PC-9 (cell line): ENCODE measurements around the gene CALD1. TPM values are rescaled to one million over a fixed set of nuclear protein-coding genes. Genes with fewer than 3 reads are reported as not detected.

ENCODE experiments used
- BruUV-seq: library from RNA; stranded (reverse); fragments of 400-500 nt; replicated peaks from 2 replicates; lab custom pipeline; 2021; lab: Mats Ljungman, UMichigan
- CTCF ChIA-PET: fragments of 300-600 bp; sonication (Branson Sonifier 250); formaldehyde crosslinking; loops from one replicate; lab custom pipeline; 2022; ENCODE audit warnings: antibody characterized with exemption; lab: Charles Lee
- POLR2A ChIA-PET: fragments of 300-600 bp; sonication (Branson Sonifier 250); formaldehyde crosslinking; loops from one replicate; lab custom pipeline; 2022; ENCODE audit warnings: antibody characterized with exemption; ENCODE audit not compliant: unreplicated experiment; lab: Charles Lee
- DNase-seq, 2 experiments: peaks; one replicate each; pipeline versions ENCODE4 v3.0.0 to v3.0.0-alpha.2; 2015 to 2022; ENCODE audit warnings: mixed read lengths in 1 of 2
- H2AFZ ChIP-seq: fragments of 200-600 bp; sonication (generic); 2 replicates; pipeline ENCODE4 v1.8.1; 2017; ENCODE audit warnings: antibody characterized with exemption
- H3F3A ChIP-seq: fragments of 200-600 bp; sonication (generic); 2 replicates; pipeline ENCODE4 v1.8.1; 2017; ENCODE audit warnings: antibody characterized with exemption, mild to moderate bottlenecking, low read depth; ENCODE audit not compliant: insufficient read depth
- H3K27ac ChIP-seq: fragments of 200-600 bp; sonication (generic); 2 replicates; pipeline ENCODE4 v1.6.1; 2016; ENCODE audit warnings: mixed run types
- H3K27me3 ChIP-seq: fragments of 200-600 bp; sonication (generic); 2 replicates; pipeline ENCODE4 v1.6.1; 2016; ENCODE audit warnings: low read depth, mixed run types; ENCODE audit not compliant: insufficient read depth
- H3K36me3 ChIP-seq: fragments of 200-600 bp; sonication (generic); 2 replicates; pipeline ENCODE4 v1.6.1; 2016; ENCODE audit warnings: low read depth, mixed run types
- H3K4me1 ChIP-seq: fragments of 200-600 bp; sonication (generic); replicated peaks from 2 replicates; pipeline ENCODE4 v1.6.1; 2016; ENCODE audit warnings: mixed run types; ENCODE audit not compliant: insufficient read depth
- H3K4me2 ChIP-seq: fragments of 200-600 bp; sonication (generic); 2 replicates; pipeline ENCODE4 v1.6.1; 2017; ENCODE audit warnings: mixed run types
- H3K4me3 ChIP-seq: fragments of 200-600 bp; sonication (generic); 2 replicates; pipeline ENCODE4 v1.6.1; 2016; ENCODE audit warnings: mixed run types
- H3K79me2 ChIP-seq: fragments of 200-600 bp; sonication (generic); 2 replicates; pipeline ENCODE4 v1.6.1; 2017; ENCODE audit warnings: low read depth, mixed run types
- H3K9me2 ChIP-seq: fragments of 200-600 bp; sonication (generic); 2 replicates; pipeline ENCODE4 v1.8.1; 2017; ENCODE audit warnings: mild to moderate bottlenecking; ENCODE audit not compliant: insufficient read depth
- H3K9me3 ChIP-seq: fragments of 200-600 bp; sonication (generic); 2 replicates; pipeline ENCODE4 v1.8.1; 2016; ENCODE audit warnings: low read depth; ENCODE audit not compliant: insufficient read depth
- H4K20me1 ChIP-seq: fragments of 200-600 bp; sonication (generic); 2 replicates; pipeline ENCODE4 v1.8.1; 2017; ENCODE audit not compliant: insufficient read depth
- CTCF ChIP-seq: fragments of 200-600 bp; sonication (generic); conservative IDR thresholded peaks from 2 replicates; pipeline ENCODE4 v1.6.1; 2017; ENCODE audit warnings: mixed run types, antibody characterized with exemption, mild to moderate bottlenecking, moderate library complexity
- EZH2 ChIP-seq: fragments of 200-600 bp; sonication (generic); IDR thresholded peaks from 2 replicates; pipeline ENCODE4 v1.8.0; 2017; ENCODE audit warnings: antibody characterized with exemption, low read depth
- intact Hi-C: fragments of 100-400 bp; cut with micrococcal nuclease; formaldehyde crosslinking; loops from one replicate; pipeline ENCODE4 v1.10.0; 2022; ENCODE audit not compliant: unreplicated experiment
- total RNA-seq: library from RNA; stranded (reverse); gene quantifications from 2 replicates; pipeline ENCODE4 v1.2.3, GENCODE V29; 2021

The CALD1 gene
- total RNA-seq, 1 experiment from 2014 or later = 84.4 TPM

DNA sequence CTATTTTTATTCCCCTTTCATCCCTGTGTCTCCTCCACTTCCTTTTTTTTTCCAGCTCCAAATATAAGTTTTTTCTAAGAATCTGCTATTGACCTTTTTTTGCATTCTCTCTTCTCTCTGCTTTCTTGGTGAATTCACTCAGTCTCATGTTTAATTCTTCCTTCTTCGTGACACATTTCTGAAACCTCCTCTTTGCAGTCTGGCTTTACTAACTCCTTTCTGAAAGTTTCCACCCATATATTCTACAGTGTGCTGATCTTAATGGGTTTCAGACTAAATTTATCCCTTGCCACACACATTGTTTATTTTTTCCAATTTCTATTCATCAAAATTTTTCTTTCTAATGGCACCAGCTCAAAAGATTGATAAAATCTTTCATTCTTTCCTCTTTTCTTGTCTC is 47.8 kb upstream of the CALD1 start:
- BruUV-seq = no TSS peak
- ChIA-PET CTCF (no interaction called here), POLR2A (no interaction called here)
- no peak overlapping the region for H3K4me3 ChIP-seq
- TF ChIP-seq EZH2 (no peak), CTCF (no peak)
- no peaks in the 10 kb centered on the region for H3K9me2 ChIP-seq
- no peaks in the 10 kb centered on the region for H3K36me3 ChIP-seq
- H4K20me1 ChIP-seq = no peaks in the 10 kb centered on the region
- H3K79me2 ChIP-seq = no peaks in the 10 kb centered on the region
- no peak for DNase-seq
- no peaks in the 10 kb centered on the region for H3K27me3 ChIP-seq
- intact Hi-C loops = no loop called here
- H3K4me2 ChIP-seq = no peak overlapping the region
- no peak overlapping the region for H3K27ac ChIP-seq
- H3K4me1 ChIP-seq = no peaks in the 10 kb centered on the region
- no peaks in the 10 kb centered on the region for H3K9me3 ChIP-seq
- no peak overlapping the region for H2AFZ ChIP-seq
- H3F3A ChIP-seq = no peaks in the 10 kb centered on the region

- ChIA-PET CTCF (no interaction called here), POLR2A (no interaction called here)
- H3K9me3 ChIP-seq = no peaks in the 10 kb centered on the region
- no peak overlapping the region for H3K4me2 ChIP-seq
- BruUV-seq = no TSS peak
- no peak for DNase-seq
- TF ChIP-seq CTCF = no peak
- no peak for TF ChIP-seq EZH2
- no peaks in the 10 kb centered on the region for H4K20me1 ChIP-seq
- H3K36me3 ChIP-seq = no peaks in the 10 kb centered on the region
- H3K27ac ChIP-seq = no peak overlapping the region
- H3K4me1 ChIP-seq = no peaks in the 10 kb centered on the region
- no peaks in the 10 kb centered on the region for H3F3A ChIP-seq
- H3K4me3 ChIP-seq = no peak overlapping the region
- no peaks in the 10 kb centered on the region for H3K9me2 ChIP-seq
- no peaks in the 10 kb centered on the region for H3K79me2 ChIP-seq
- H3K27me3 ChIP-seq = no peaks in the 10 kb centered on the region
- H2AFZ ChIP-seq = no peak overlapping the region
- intact Hi-C loops = no loop called here
Measured at GRCh38 chr7:134732728-134733127, 46.7 kb upstream of the CALD1 start.

GRCh38 chr7:134736381-134736780 is 43.1 kb upstream of the CALD1 start:
- Histone ChIP-seq H3K4me1 (no peaks in the 10 kb centered on the region), H3K36me3 (no peaks in the 10 kb centered on the region), H3F3A (no peaks in the 10 kb centered on the region), H3K9me3 (no peaks in the 10 kb centered on the region), H3K27ac (no peak overlapping the region), H3K4me3 (no peak overlapping the region), H3K4me2 (no peak overlapping the region), H3K9me2 (no peaks in the 10 kb centered on the region), H3K79me2 (no peaks in the 10 kb centered on the region), H4K20me1 (no peaks in the 10 kb centered on the region), H3K27me3 (no peaks in the 10 kb centered on the region), H2AFZ (no peak overlapping the region)
- no peak for DNase-seq
- ChIA-PET POLR2A (no interaction called here), CTCF (no interaction called here)
- BruUV-seq = no TSS peak
- intact Hi-C loops = no loop called here
- TF ChIP-seq EZH2 (no peak), CTCF (no peak)
